ENCODE results near the gene CAV1. TPM values are rescaled to one million over a fixed set of nuclear protein-coding genes. Genes with fewer than 3 reads are reported as not detected.

Gene CAV1, protein sequence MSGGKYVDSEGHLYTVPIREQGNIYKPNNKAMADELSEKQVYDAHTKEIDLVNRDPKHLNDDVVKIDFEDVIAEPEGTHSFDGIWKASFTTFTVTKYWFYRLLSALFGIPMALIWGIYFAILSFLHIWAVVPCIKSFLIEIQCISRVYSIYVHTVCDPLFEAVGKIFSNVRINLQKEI
- total RNA-seq, result 417 and 614 TPM in 2 replicates

DNA sequence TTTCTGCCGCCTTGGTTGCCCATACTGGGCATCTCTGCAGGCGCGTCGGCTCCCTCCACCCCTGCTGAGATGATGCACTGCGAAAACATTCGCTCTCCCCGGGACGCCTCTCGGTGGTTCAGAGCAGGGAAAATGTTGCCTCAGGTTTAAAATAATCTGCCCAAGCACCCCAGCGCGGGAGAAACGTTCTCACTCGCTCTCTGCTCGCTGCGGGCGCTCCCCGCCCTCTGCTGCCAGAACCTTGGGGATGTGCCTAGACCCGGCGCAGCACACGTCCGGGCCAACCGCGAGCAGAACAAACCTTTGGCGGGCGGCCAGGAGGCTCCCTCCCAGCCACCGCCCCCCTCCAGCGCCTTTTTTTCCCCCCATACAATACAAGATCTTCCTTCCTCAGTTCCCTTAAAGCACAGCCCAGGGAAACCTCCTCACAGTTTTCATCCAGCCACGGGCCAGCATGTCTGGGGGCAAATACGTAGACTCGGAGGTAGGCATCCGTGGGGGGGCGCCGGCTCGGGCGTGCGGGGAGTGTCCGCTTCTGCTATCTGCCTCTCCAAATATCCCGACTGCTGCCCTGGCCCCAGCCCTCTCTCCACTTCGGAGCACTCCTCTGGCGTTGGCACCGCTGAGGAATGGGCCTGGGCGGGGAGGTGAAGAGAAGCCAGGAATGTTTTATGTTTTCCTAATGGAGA lies at the start of gene CAV1:
CAV1 (plus strand) TSS at position 428 of the 689 bp plus-strand sequence; CDS start at position 455, 27 bp downstream.

DNA sequence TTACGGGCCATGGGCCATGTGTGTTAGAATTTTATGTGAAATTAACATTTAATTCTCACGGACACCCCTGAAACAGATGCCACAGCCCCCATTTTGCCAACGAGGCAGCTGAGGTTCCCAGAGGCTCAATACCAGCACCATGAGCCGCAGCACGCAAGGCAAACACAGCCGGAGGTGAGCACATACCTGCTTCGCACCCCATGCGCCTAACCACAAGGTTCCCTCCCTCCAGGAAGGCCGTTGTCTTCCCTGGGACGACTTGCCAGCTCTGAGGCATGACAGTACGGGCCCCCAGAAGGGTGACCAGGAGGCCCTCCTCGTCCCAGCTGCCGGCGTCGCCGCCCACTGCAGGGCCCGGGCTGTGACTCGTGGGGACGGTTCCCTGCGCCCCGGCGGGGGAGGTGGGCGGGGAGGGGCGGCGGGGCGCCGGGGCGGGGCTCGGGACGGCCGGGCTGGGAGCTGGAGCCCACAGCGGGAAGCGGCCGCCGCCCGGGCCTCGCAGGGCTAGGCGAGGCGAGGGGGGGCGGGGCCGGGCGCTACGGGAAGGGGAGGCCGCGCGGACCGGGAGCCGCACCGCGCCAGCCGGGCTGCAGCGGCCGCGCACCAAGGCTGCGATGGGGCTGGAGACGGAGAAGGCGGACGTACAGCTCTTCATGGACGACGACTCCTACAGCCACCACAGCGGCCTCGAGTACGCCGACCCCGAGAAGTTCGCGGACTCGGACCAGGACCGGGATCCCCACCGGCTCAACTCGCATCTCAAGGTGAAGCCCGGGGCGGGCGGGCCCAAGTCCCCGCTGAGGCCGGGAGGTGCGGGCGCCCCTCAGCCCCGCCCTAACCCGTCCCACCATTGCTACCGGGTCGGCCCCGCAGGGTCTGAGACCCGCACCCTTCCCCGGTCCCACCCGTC lies 25.4 kb upstream of the CAV1 start, which contains the start of gene CAV2:
CAV2 (plus strand) TSS at position 571 of the 910 bp plus-strand sequence; CDS start at position 615, 44 bp downstream.

Other genes starting within 250 kb of the CAV1 start
- 79.1 and 98.3 TPM in 2 replicates for gene CAV2, start 25.3 kb upstream of the CAV1 start, total RNA-seq
- gene MET, start 147.2 kb downstream of the CAV1 start, total RNA-seq, result 12.6 and 17.5 TPM in 2 replicates

Measured in smooth muscle cell of trachea (primary cell).